CD4-positive, CD25-positive, alpha-beta regulatory T cell (primary cell): Measurements from ENCODE around the gene APOBR. TPM values are rescaled to one million over a fixed set of nuclear protein-coding genes. Genes with fewer than 3 reads are reported as not detected.
"Not testable (repeated sequence)": the region's sequence is repeated elsewhere in the genome, so short reads cannot be mapped to it uniquely, and the experiment has no call there.

ENCODE experiments used
- ATAC-seq, 2 donors: fragments of 150-1000 bp; cut with Tn5 transposase; one replicate each; pipeline ENCODE4 v1.10.0; 2021; ENCODE audit warnings: low read depth in 2 of 2, moderate number of reproducible peaks in 2 of 2, moderate library complexity in 1 of 2
- DNase-seq, 3 donors: peaks; one replicate each; pipeline versions ENCODE4 v3.0.0 to v3.0.0-alpha.2; 2012 to 2022; ENCODE audit warnings: mixed read lengths in 1 of 3
- H3K27ac ChIP-seq: one replicate; pipeline ENCODE4 v1.7.0; 2013; ENCODE audit warnings: mild to moderate bottlenecking, low read length; ENCODE audit not compliant: insufficient read depth, poor library complexity, severe bottlenecking
- H3K27me3 ChIP-seq: one replicate; pipeline ENCODE4 v1.7.0; 2013; ENCODE audit warnings: low read length; ENCODE audit not compliant: control insufficient read depth, insufficient read depth
- H3K36me3 ChIP-seq: one replicate; pipeline ENCODE4 v1.7.0; 2013; ENCODE audit warnings: mild to moderate bottlenecking, low read length, moderate library complexity; ENCODE audit not compliant: control insufficient read depth, insufficient read depth
- H3K4me1 ChIP-seq: 2 replicates; pipeline ENCODE4 v1.7.0; 2013; ENCODE audit warnings: mild to moderate bottlenecking, low read length; ENCODE audit not compliant: insufficient read depth, control insufficient read depth, poor library complexity, severe bottlenecking
- H3K4me3 ChIP-seq: one replicate; pipeline ENCODE4 v1.7.0; 2013; ENCODE audit warnings: low read depth, mild to moderate bottlenecking, low read length, moderate library complexity
- H3K9me3 ChIP-seq, 2 experiments: 1 replicate in 1 of 2; 2 replicates in 1 of 2; pipeline ENCODE4 v1.7.0; 2013; ENCODE audit warnings: low read length in 2 of 2, mild to moderate bottlenecking in 1 of 2, moderate library complexity in 1 of 2; ENCODE audit not compliant: control insufficient read depth in 2 of 2
- H3K27ac Mint-ChIP-seq, 3 donors: one replicate each; pipeline ENCODE4 v1.8.0; 2020 to 2022; ENCODE audit warnings: mild to moderate bottlenecking in 3 of 3, mixed read lengths in 3 of 3, moderate library complexity in 2 of 3
- H3K27me3 Mint-ChIP-seq: one replicate; pipeline ENCODE4 v1.8.0; 2022; ENCODE audit warnings: mild to moderate bottlenecking, mixed read lengths
- H3K36me3 Mint-ChIP-seq: one replicate; pipeline ENCODE4 v1.8.0; 2020; ENCODE audit warnings: mixed read lengths
- H3K4me1 Mint-ChIP-seq, 4 donors: one replicate each; pipeline ENCODE4 v1.8.0; 2020 to 2022; ENCODE audit warnings: mixed read lengths in 4 of 4, mild to moderate bottlenecking in 1 of 4
- H3K4me3 Mint-ChIP-seq, 4 donors: one replicate each; pipeline ENCODE4 v1.8.0; 2020 to 2022; ENCODE audit warnings: mild to moderate bottlenecking in 4 of 4, mixed read lengths in 4 of 4, moderate library complexity in 3 of 4
- H3K9me3 Mint-ChIP-seq, 7 donors: one replicate each; pipeline ENCODE4 v1.8.0; 2020 to 2022; ENCODE audit warnings: mixed read lengths in 7 of 7, mild to moderate bottlenecking in 3 of 7, moderate library complexity in 2 of 7
- polyA plus RNA-seq, 4 donors: library from polyadenylated mRNA; unstranded; fragments of 300-500 nt; fragmentation: Illumina TruSeq; gene quantifications; one replicate each; pipeline ENCODE4 v1.2.3, GENCODE V29; 2021
- total RNA-seq: library from RNA; stranded (reverse); gene quantifications from one replicate; pipeline ENCODE4 v1.2.3, GENCODE V29; 2022

APOBR gene
- total and polyA plus RNA-seq, 5 donors from 2014 or later = 0.11 to 6.8 (median 0.24) TPM

GRCh38 chr16:28478506-28479180 is 15.8 kb upstream of the APOBR start:
- Histone ChIP-seq H3K27me3 (no peaks in the 10 kb centered on the region), H3K9me3 (no peaks in the 10 kb centered on the region), H3K4me1 (no peaks in the 10 kb centered on the region), H3K27ac (no peak overlapping the region), H3K4me3 (no peak overlapping the region), H3K36me3 (peaks cover 77% of the 10 kb centered on the region)
- Mint-ChIP-seq H3K36me3 (peaks cover 24% of the 10 kb centered on the region), H3K4me1 (peaks cover 0 to 1% (median 0%) of the 10 kb centered on the region in 4 donors), H3K4me3 (no peak overlapping the region), H3K27me3 (no peaks in the 10 kb centered on the region), H3K9me3 (no peaks in the 10 kb centered on the region), H3K27ac (no peak overlapping the region)
- DNase-seq (no peak), ATAC-seq (no peak)

- Mint-ChIP-seq H3K27ac (peak overlapping the region in 1 of 3 donors; percentile 68), H3K4me1 (peaks cover 0 to under 1% (median 0%) of the 10 kb centered on the region in 4 donors), H3K36me3 (peaks cover 11% of the 10 kb centered on the region), H3K27me3 (no peaks in the 10 kb centered on the region), H3K9me3 (no peaks in the 10 kb centered on the region), H3K4me3 (peak overlapping the region in 1 of 4 donors; percentile 80)
- Histone ChIP-seq H3K9me3 (no peaks in the 10 kb centered on the region), H3K36me3 (peaks cover 69% of the 10 kb centered on the region), H3K4me1 (no peaks in the 10 kb centered on the region), H3K27ac (no peak overlapping the region), H3K27me3 (no peaks in the 10 kb centered on the region), H3K4me3 (no peak overlapping the region)
- no peak for ATAC-seq
- no peak for DNase-seq
Observed at GRCh38 chr16:28482026-28482425, 12.4 kb upstream of the APOBR start.

GRCh38 chr16:28483361-28483760 is 11.1 kb upstream of the APOBR start:
- H3K36me3 ChIP-seq = peaks cover 64% of the 10 kb centered on the region
- not testable (repeated sequence) for H3K27me3 ChIP-seq, ATAC-seq, DNase-seq, H3K27ac ChIP-seq, H3K4me1 Mint-ChIP-seq, H3K4me1 ChIP-seq, H3K9me3 ChIP-seq, H3K9me3 Mint-ChIP-seq, H3K27me3 Mint-ChIP-seq, H3K36me3 Mint-ChIP-seq, H3K27ac Mint-ChIP-seq, H3K4me3 ChIP-seq
- H3K4me3 Mint-ChIP-seq = peak overlapping the region in 1 of 4 donors; percentile 54

GRCh38 chr16:28486266-28486665 is 8.2 kb upstream of the APOBR start:
- Mint-ChIP-seq H3K9me3 (no peaks in the 10 kb centered on the region), H3K27ac (peak overlapping the region in 1 of 3 donors; percentile 26), H3K27me3 (no peaks in the 10 kb centered on the region), H3K4me1 (peaks cover 0 to 31% (median 5%) of the 10 kb centered on the region in 4 donors), H3K4me3 (no peak overlapping the region), H3K36me3 (peaks cover 11% of the 10 kb centered on the region)
- ATAC-seq = peak in 1 of 2 donors; percentile 29
- H3K4me3 ChIP-seq = no peak overlapping the region
- H3K36me3 ChIP-seq = peaks cover 49% of the 10 kb centered on the region
- H3K27ac ChIP-seq = no peak overlapping the region
- H3K27me3 ChIP-seq = no peaks in the 10 kb centered on the region
- peaks cover 28% of the 10 kb centered on the region for H3K4me1 ChIP-seq
- DNase-seq = no peak
- no peaks in the 10 kb centered on the region for H3K9me3 ChIP-seq

GRCh38 chr16:28491230-28491969 is 3.0 kb upstream of the APOBR start:
- H3K27me3 ChIP-seq = no peaks in the 10 kb centered on the region
- ATAC-seq = no peak
- H3K9me3 Mint-ChIP-seq = no peaks in the 10 kb centered on the region
- H3K27ac Mint-ChIP-seq = peak overlapping the region; percentile 99 to 100 (median 99)
- H3K4me3 Mint-ChIP-seq = peak overlapping the region; percentile 96 to 98 (median 98)
- no peaks in the 10 kb centered on the region for H3K27me3 Mint-ChIP-seq
- H3K27ac ChIP-seq = peak overlapping the region; percentile 98
- H3K9me3 ChIP-seq = no peaks in the 10 kb centered on the region
- H3K4me1 Mint-ChIP-seq = peaks cover 0 to 77% (median 34%) of the 10 kb centered on the region in 4 donors
- peaks cover 8% of the 10 kb centered on the region for H3K36me3 Mint-ChIP-seq
- H3K36me3 ChIP-seq = peaks cover 22% of the 10 kb centered on the region
- DNase-seq = peak in 1 of 3 donors; percentile 29
- peaks cover 69% of the 10 kb centered on the region for H3K4me1 ChIP-seq
- H3K4me3 ChIP-seq = peak overlapping the region; percentile 89

GRCh38 chr16:28491970-28492474 is 2.4 kb upstream of the APOBR start, which contains the start of gene CLN3:
Gene CLN3 (minus strand): TSS chr16:28492074. CDS start chr16:28491759, 315 bp downstream.
- Mint-ChIP-seq H3K27me3 (no peaks in the 10 kb centered on the region), H3K4me3 (peak within 1 kb of the TSS; percentile 96 to 98 (median 98)), H3K4me1 (peaks cover 0 to 82% (median 37%) of the 10 kb centered on the region in 4 donors), H3K9me3 (no peaks in the 10 kb centered on the region), H3K36me3 (peaks cover 9% of the 10 kb centered on the region), H3K27ac (peak within 1 kb of the TSS; percentile 99 to 100 (median 99))
- peaks cover 71% of the 10 kb centered on the region for H3K4me1 ChIP-seq
- peak within 1 kb of the TSS; percentile 98 for H3K27ac ChIP-seq
- H3K9me3 ChIP-seq = no peaks in the 10 kb centered on the region
- H3K4me3 ChIP-seq = peak within 1 kb of the TSS; percentile 89
- DNase-seq = peak; percentile 84 to 96 (median 94)
- no peaks in the 10 kb centered on the region for H3K27me3 ChIP-seq
- H3K36me3 ChIP-seq = peaks cover 18% of the 10 kb centered on the region
- ATAC-seq = peak; percentile 71 to 79

- H3K4me3 ChIP-seq = peak overlapping the region; percentile 89
Observed at GRCh38 chr16:28492511-28492910, 1.9 kb upstream of the APOBR start.

More at GRCh38 chr16:28492511-28492910, 1.9 kb upstream of the APOBR start:
- ATAC-seq (no peak), DNase-seq (no peak)
- no peaks in the 10 kb centered on the region for H3K27me3 ChIP-seq
- H3K9me3 Mint-ChIP-seq = no peaks in the 10 kb centered on the region
- H3K4me1 Mint-ChIP-seq = peaks cover 0 to 83% (median 36%) of the 10 kb centered on the region in 4 donors
- H3K36me3 Mint-ChIP-seq = peaks cover 11% of the 10 kb centered on the region
- H3K27ac Mint-ChIP-seq = peak overlapping the region; percentile 99 to 100 (median 99)
- H3K9me3 ChIP-seq = no peaks in the 10 kb centered on the region
- peaks cover 72% of the 10 kb centered on the region for H3K4me1 ChIP-seq
- no peaks in the 10 kb centered on the region for H3K27me3 Mint-ChIP-seq
- peak overlapping the region; percentile 98 for H3K27ac ChIP-seq
- H3K36me3 ChIP-seq = peaks cover 14% of the 10 kb centered on the region
- H3K4me3 Mint-ChIP-seq = peak overlapping the region; percentile 96 to 98 (median 98)
